SKM-1 (cell line): Measurements from ENCODE around the gene STAM.
"Not testable (repeated sequence)": the region's sequence is repeated elsewhere in the genome, so short reads cannot be mapped to it uniquely, and the experiment has no call there.

ENCODE experiments used
- DNase-seq: peaks from one replicate; lab custom pipeline; 2025; ENCODE audit not compliant: unreplicated experiment; lab: John Stamatoyannopoulos, UW

Gene STAM

GRCh38 chr10:17674566-17674965 lies 30.6 kb downstream of the STAM start:
- DNase-seq, result no peak

GRCh38 chr10:17675638-17676037 lies 31.7 kb downstream of the STAM start:
- no peak for DNase-seq

GRCh38 chr10:17676919-17677318 lies 33.0 kb downstream of the STAM start:
- no peak for DNase-seq

GRCh38 chr10:17682236-17682946 lies 38.4 kb downstream of the STAM start:
- DNase-seq, result no peak

- DNase-seq, result no peak
These were observed 39.6 kb downstream of the STAM start for GRCh38 chr10:17683541-17683940.

- no peak for DNase-seq
These were observed 40.6 kb downstream of the STAM start for GRCh38 chr10:17684537-17684936.

- DNase-seq, result no peak
These were observed 41.4 kb downstream of the STAM start for GRCh38 chr10:17685233-17685840.

- no peak for DNase-seq
These were observed 43.3 kb downstream of the STAM start for GRCh38 chr10:17687117-17687831.

- DNase-seq, result no peak
These were observed 45.2 kb downstream of the STAM start for GRCh38 chr10:17689137-17689536.

- DNase-seq, result no peak
These were observed 49.1 kb downstream of the STAM start for GRCh38 chr10:17693009-17693408.

GRCh38 chr10:17698696-17699095 lies 54.7 kb downstream of the STAM start:
- DNase-seq, result no peak

GRCh38 chr10:17701301-17701700 lies 57.4 kb downstream of the STAM start:
- DNase-seq, result no peak

- DNase-seq, result no peak
These were observed 59.8 kb downstream of the STAM start for GRCh38 chr10:17703706-17704105.

GRCh38 chr10:17708821-17709220 lies 64.9 kb downstream of the STAM start:
- no peak for DNase-seq

- no peak for DNase-seq
These were observed 65.5 kb downstream of the STAM start for GRCh38 chr10:17709492-17709891.

- DNase-seq, result no peak
These were observed 66.2 kb downstream of the STAM start for GRCh38 chr10:17710181-17710580.

GRCh38 chr10:17712053-17712452 lies 68.1 kb downstream of the STAM start:
- no peak for DNase-seq

GRCh38 chr10:17712717-17713471 lies 68.9 kb downstream of the STAM start:
- no peak for DNase-seq

GRCh38 chr10:17713758-17714157 lies 69.8 kb downstream of the STAM start:
- DNase-seq, result no peak

- DNase-seq, result no peak
These were observed 72.2 kb downstream of the STAM start for GRCh38 chr10:17716161-17716560.

GRCh38 chr10:17722317-17723014 lies 78.5 kb downstream of the STAM start:
- DNase-seq, result not testable (repeated sequence)
